GM04503 (cell line): Measurements from ENCODE around the gene SEMA6B.
"Not testable (repeated sequence)": the region's sequence is repeated elsewhere in the genome, so short reads cannot be mapped to it uniquely, and the experiment has no call there.

Experiments used
- DNase-seq: peaks from one replicate; pipeline ENCODE4 v3.0.0-alpha.2; 2012; ENCODE audit warnings: low read depth

Gene SEMA6B

GRCh38 chr19:4547303-4548237 lies 11.9 kb downstream of the SEMA6B start:
- DNase-seq: no peak

GRCh38 chr19:4543842-4544647 lies 15.4 kb downstream of the SEMA6B start:
- no peak for DNase-seq

- no peak for DNase-seq
Measured at GRCh38 chr19:4542896-4543841, 16.3 kb downstream of the SEMA6B start.

- not testable (repeated sequence) for DNase-seq
Measured at GRCh38 chr19:4541806-4542145, 17.7 kb downstream of the SEMA6B start.

GRCh38 chr19:4541114-4541805 lies 18.2 kb downstream of the SEMA6B start:
- no peak for DNase-seq

- DNase-seq: no peak
Measured at GRCh38 chr19:4539693-4540581, 19.5 kb downstream of the SEMA6B start, which contains the start of gene LRG1. Gene LRG1, minus strand, starts transcription at chr19:4540036. Its CDS starts 23 bp downstream, at chr19:4540013.

- no peak for DNase-seq
Measured at GRCh38 chr19:4539169-4539692, 20.3 kb downstream of the SEMA6B start.

GRCh38 chr19:4538601-4538954 lies 20.9 kb downstream of the SEMA6B start:
- DNase-seq: no peak

GRCh38 chr19:4537953-4538600 lies 21.4 kb downstream of the SEMA6B start:
- no peak for DNase-seq

- no peak for DNase-seq
Measured at GRCh38 chr19:4536798-4537197, 22.7 kb downstream of the SEMA6B start.

GRCh38 chr19:4534836-4535658 lies 24.4 kb downstream of the SEMA6B start, which contains the start of gene PLIN5:
Gene PLIN5, minus strand, starts transcription at chr19:4535224. Its CDS starts 1,150 bp downstream, at chr19:4534074.
- DNase-seq: no peak

GRCh38 chr19:4533835-4534424 lies 25.6 kb downstream of the SEMA6B start:
- DNase-seq: no peak

- no peak for DNase-seq
Measured at GRCh38 chr19:4533334-4533733, 26.1 kb downstream of the SEMA6B start.

GRCh38 chr19:4531562-4532165 lies 27.8 kb downstream of the SEMA6B start:
- DNase-seq: no peak

- DNase-seq: no peak
Measured at GRCh38 chr19:4529924-4530522, 29.5 kb downstream of the SEMA6B start.

- no peak for DNase-seq
Measured at GRCh38 chr19:4528843-4529242, 30.6 kb downstream of the SEMA6B start.

- DNase-seq: not testable (repeated sequence)
Measured at GRCh38 chr19:4527377-4527776, 32.1 kb downstream of the SEMA6B start.
